HepG2 (cell line): ENCODE data around the gene ARL2. TPM values are rescaled to one million over a fixed set of nuclear protein-coding genes. Genes with fewer than 3 reads are reported as not detected.

Experiments used
- ATAC-seq: fragments of 200-7000 bp; cut with Tn5 transposase; 3 replicates; pipeline ENCODE4 v1.9.1; 2020; ENCODE audit warnings: mild to moderate bottlenecking, moderate library complexity
- BruUV-seq: library from RNA; stranded (reverse); fragments of 400-500 nt; replicated peaks from 2 replicates; lab custom pipeline; 2021; lab: Mats Ljungman, UMichigan
- CTCF ChIA-PET: fragments of 300-600 bp; formaldehyde crosslinking; extraction: SDS; loops from one replicate; lab custom pipeline; 2021; ENCODE audit warnings: low total read pairs, inconsistent platforms, low intra/inter-chr PET ratio; lab: Yijun Ruan, JAX
- POLR2A ChIA-PET: fragments of 350-600 bp; sonication (Branson Sonifier 250); formaldehyde crosslinking; loops from one replicate; lab custom pipeline; 2020; ENCODE audit warnings: antibody characterized with exemption, inconsistent platforms; lab: Yijun Ruan, JAX
- DNase-seq: peaks from one replicate; pipeline ENCODE4 v3.0.0-alpha.2; 2015; ENCODE audit warnings: low spot score
- FAIRE-seq: peaks from 3 replicates; lab custom pipeline; 2011; peaks lifted over from hg19 to GRCh38; lab: Jason Lieb, UNC
- H2AFZ ChIP-seq: one replicate; pipeline ENCODE4 v1.6.1; 2011; ENCODE audit warnings: low read length, inconsistent platforms
- H3K27ac ChIP-seq: fragments of 300-600 bp; 3 replicates; pipeline ENCODE4 v1.8.0; 2011; ENCODE audit warnings: mixed run types, mild to moderate bottlenecking, mixed read lengths, low read length, inconsistent platforms; ENCODE audit not compliant: insufficient read depth; ENCODE audit errors: extremely low read length
- H3K27me3 ChIP-seq, 2 experiments: fragments of 200-600 bp in 1 of 2; 2 replicates in 1 of 2; 3 replicates in 1 of 2; pipeline versions ENCODE4 v1.6.0 to v1.8.0; 2011; ENCODE audit warnings: low read length in 2 of 2, mild to moderate bottlenecking in 2 of 2, moderate library complexity in 2 of 2, inconsistent platforms in 1 of 2; ENCODE audit not compliant: insufficient read depth in 2 of 2, control insufficient read depth in 1 of 2
- H3K36me3 ChIP-seq, 2 experiments: fragments of 200-600 bp in 1 of 2; replicated peaks in 1 of 2; 2 replicates in 1 of 2; 3 replicates in 1 of 2; pipeline versions ENCODE4 v1.5.1 to v1.8.0; 2011; ENCODE audit warnings: low read length in 2 of 2, inconsistent platforms in 1 of 2; ENCODE audit not compliant: insufficient read depth in 2 of 2, control insufficient read depth in 1 of 2
- H3K4me1 ChIP-seq: 2 replicates; pipeline ENCODE4 v1.5.1; 2012; ENCODE audit warnings: low read length, inconsistent platforms; ENCODE audit not compliant: insufficient read depth
- H3K4me2 ChIP-seq: 2 replicates; pipeline ENCODE4 v1.6.0; 2011; ENCODE audit warnings: low read depth, low read length, inconsistent platforms
- H3K4me3 ChIP-seq, 3 experiments: fragments of 200-600 bp in 1 of 3; sonication (generic), shearing (Covaris generic) in 1 of 3; replicated peaks in 1 of 3; 2 replicates each; pipeline ENCODE4 v1.5.1; 2011 to 2016; ENCODE audit warnings: low read length in 3 of 3, inconsistent platforms in 2 of 3, low read depth in 2 of 3, mild to moderate bottlenecking in 2 of 3, control low read depth in 1 of 3, mixed read lengths in 1 of 3; ENCODE audit not compliant: insufficient read depth in 1 of 3
- H3K79me2 ChIP-seq: one replicate; pipeline ENCODE4 v1.6.1; 2011; ENCODE audit warnings: low read length, inconsistent platforms; ENCODE audit not compliant: insufficient read depth
- H3K9ac ChIP-seq: 2 replicates; pipeline ENCODE4 v1.6.0; 2011; ENCODE audit warnings: mild to moderate bottlenecking, low read depth, low read length, inconsistent platforms; ENCODE audit not compliant: insufficient read depth
- H3K9me3 ChIP-seq: 2 replicates; pipeline ENCODE4 v1.5.1; 2012; ENCODE audit warnings: mild to moderate bottlenecking, low read length
- H4K20me1 ChIP-seq: 2 replicates; pipeline ENCODE4 v1.6.0; 2011; ENCODE audit warnings: inconsistent platforms, mild to moderate bottlenecking, low read length, moderate library complexity; ENCODE audit not compliant: insufficient read depth
- GATA4 ChIP-seq: sonication (generic); IDR thresholded peaks from 2 replicates; pipeline ENCODE4 v1.6.1; 2016; ENCODE audit warnings: antibody characterized with exemption, low read depth, borderline replicate concordance
- GPN1 ChIP-seq: sonication (generic); formaldehyde crosslinking; IDR thresholded peaks from 2 replicates; pipeline ENCODE4 v1.5.1; 2020; ENCODE audit warnings: missing genetic modification reagents, borderline replicate concordance
- JARID2 ChIP-seq: sonication (generic); formaldehyde crosslinking; IDR thresholded peaks from 2 replicates; pipeline ENCODE4 v1.8.1; 2023; ENCODE audit warnings: missing genetic modification reagents, inconsistent platforms; ENCODE audit not compliant: insufficient replicate concordance
- KDM5B ChIP-seq: sonication (generic); formaldehyde crosslinking; IDR thresholded peaks from 2 replicates; pipeline ENCODE4 v1.4.0; 2020; ENCODE audit warnings: missing genetic modification reagents, mild to moderate bottlenecking, borderline replicate concordance
- MLLT10 ChIP-seq: sonication (generic); formaldehyde crosslinking; IDR thresholded peaks from 2 replicates; pipeline ENCODE4 v1.4.0; 2020; ENCODE audit warnings: missing genetic modification reagents
- RARA ChIP-seq: IDR thresholded peaks from 2 replicates; pipeline ENCODE4 v1.6.1; 2016; ENCODE audit warnings: missing genetic modification reagents, missing compliant biosample characterization
- THAP9 ChIP-seq: sonication (generic); formaldehyde crosslinking; IDR thresholded peaks from 2 replicates; pipeline ENCODE4; 2020; ENCODE audit warnings: missing genetic modification reagents, mild to moderate bottlenecking, borderline replicate concordance
- U2AF2 ChIP-seq: fragments of 200-400 bp; formaldehyde crosslinking; IDR thresholded peaks from 2 replicates; pipeline ENCODE4 v1.6.1; 2017; ENCODE audit warnings: low read depth, mild to moderate bottlenecking, low read length
- ZBTB2 ChIP-seq: sonication (generic); formaldehyde crosslinking; IDR thresholded peaks from 2 replicates; pipeline ENCODE4 v1.8.0; 2022; ENCODE audit warnings: low read depth, missing genetic modification reagents
- ZBTB25 ChIP-seq: IDR thresholded peaks from 2 replicates; pipeline ENCODE4 v1.6.1; 2018; ENCODE audit warnings: missing genetic modification reagents
- ZBTB44 ChIP-seq: sonication (generic); formaldehyde crosslinking; IDR thresholded peaks from 2 replicates; pipeline ENCODE4 v1.4.0; 2020; ENCODE audit warnings: missing genetic modification reagents
- ZEB1 ChIP-seq: IDR thresholded peaks from 2 replicates; pipeline ENCODE4 v1.6.1; 2012; ENCODE audit warnings: mild to moderate bottlenecking, low read depth, inconsistent platforms; ENCODE audit not compliant: insufficient replicate concordance
- ZNF143 ChIP-seq: sonication (generic); formaldehyde crosslinking; IDR thresholded peaks from 2 replicates; pipeline ENCODE4 v1.4.0; 2020; ENCODE audit warnings: missing genetic modification reagents
- ZNF496 ChIP-seq: sonication (generic); formaldehyde crosslinking; IDR thresholded peaks from 2 replicates; pipeline ENCODE4 v1.8.1; 2023; ENCODE audit warnings: mild to moderate bottlenecking, moderate library complexity, missing genetic modification reagents; ENCODE audit not compliant: insufficient replicate concordance
- ZNF576 ChIP-seq: sonication (generic); formaldehyde crosslinking; IDR thresholded peaks from 2 replicates; pipeline ENCODE4 v1.4.0; 2020; ENCODE audit warnings: mild to moderate bottlenecking, missing genetic modification reagents
- ZNF672 ChIP-seq: sonication (generic); formaldehyde crosslinking; IDR thresholded peaks from 2 replicates; pipeline ENCODE4 v1.8.1; 2022; ENCODE audit warnings: missing genetic modification reagents
- ZNF782 ChIP-seq: sonication (generic); formaldehyde crosslinking; IDR thresholded peaks from 2 replicates; pipeline ENCODE4 v1.4.0; 2020; ENCODE audit warnings: missing genetic modification reagents, mild to moderate bottlenecking, borderline replicate concordance
- WGBS: methylation state at CpG from one replicate; pipeline ENCODE4 v1.1.6; 2017; ENCODE audit warnings: low lambda C conversion rate; 5-methylcytosine and 5-hydroxymethylcytosine counted together
- in situ Hi-C: cut with HindIII; loops from 2 replicates; pipeline ENCODE4 v1.10.0; 2017; ENCODE audit warnings: low pct_unique_long_range_greater_than_20kb; ENCODE audit not compliant: extremely low pct_ligation_motif_present
- intact Hi-C: fragments of 100-400 bp; cut with micrococcal nuclease; formaldehyde crosslinking; loops from one replicate; pipeline ENCODE4 v1.10.0; 2022; ENCODE audit not compliant: unreplicated experiment
- polyA plus RNA-seq, 8 experiments: library from polyadenylated mRNA; depleted of rRNA in 3 of 8; stranded (reverse) in 7 of 8; unstranded in 1 of 8; fragments of >200 nt; fragmentation: Illumina TruSeq in 4 of 8; extraction: Trizol in 4 of 8; gene quantifications; 2 replicates each; pipeline versions ENCODE4 v1.2.1 to v1.2.3, GENCODE V29; 2011 to 2016; ENCODE audit warnings: low read depth in 4 of 8, missing spikeins in 1 of 8, mixed read lengths in 1 of 8; ENCODE audit not compliant: insufficient read depth in 1 of 8
- total RNA-seq, 5 experiments: library from RNA; depleted of rRNA; stranded (reverse); fragments of >200 nt; fragmentation: Illumina TruSeq; extraction: Trizol; gene quantifications; 2 replicates each; pipeline ENCODE4 v1.2.3, GENCODE V29; 2016; ENCODE audit warnings: low read depth in 1 of 5

The ARL2 gene
- total and polyA plus RNA-seq, 2 of the 13 experiments (the other 11 are each of a cell fraction or from before 2014, with no cell fraction given), result 82.9 to 84.4 TPM

GRCh38 chr11:64974124-64974523, 39.8 kb upstream of the ARL2 start (continued):
- TF ChIP-seq GATA4 (no peak), ZNF782 (no peak), ZNF496 (no peak), U2AF2 (no peak), KDM5B (CRISPR knock-in tag) (no peak), ZBTB2 (no peak), ZNF576 (CRISPR knock-in tag) (no peak), ZNF672 (CRISPR knock-in tag) (no peak), ZBTB44 (no peak), GPN1 (CRISPR knock-in tag) (no peak), RARA (CRISPR knock-in tag) (no peak)
- TF ChIP-seq, all 625 proteins: peak for 0

- Histone ChIP-seq H3K4me3 (no peak overlapping the region), H3K27me3 (peaks cover 0 to 14% of the 10 kb centered on the region in 2 experiments; a peak in 3 of 5 replicates), H3K4me1 (no peaks in the 10 kb centered on the region), H3K79me2 (no peaks in the 10 kb centered on the region), H3K36me3 (no peaks in the 10 kb centered on the region), H4K20me1 (no peaks in the 10 kb centered on the region), H3K27ac (no peak overlapping the region), H3K9ac (no peak overlapping the region), H3K4me2 (no peak overlapping the region), H2AFZ (no peak overlapping the region), H3K9me3 (no peaks in the 10 kb centered on the region)
- BruUV-seq, result no TSS peak
- ChIA-PET POLR2A (no interaction called here), CTCF (no interaction called here)
- DNase-seq, result no peak
- whole genome bisulfite sequencing, result 5% methylated on average over 2 of the region's 2 CpGs
- ATAC-seq, result no peak
- intact Hi-C loops (no loop called here), in situ Hi-C loops (no loop called here)
- no peak for FAIRE-seq
- no peak for TF ChIP-seq ZEB1
- no peak for TF ChIP-seq ZBTB25 (CRISPR knock-in tag)
- TF ChIP-seq ZNF143 (CRISPR knock-in tag), result no peak
- TF ChIP-seq JARID2 (CRISPR knock-in tag), result no peak
- TF ChIP-seq THAP9 (CRISPR knock-in tag), result no peak
- TF ChIP-seq MLLT10, result no peak
- TF ChIP-seq ZNF576 (CRISPR knock-in tag), result no peak
Observed at GRCh38 chr11:64976651-64977050, 37.3 kb upstream of the ARL2 start.
